ENCODE results near the gene LHPP. TPM values are rescaled to one million over a fixed set of nuclear protein-coding genes. Genes with fewer than 3 reads are reported as not detected.
"Not testable (repeated sequence)": the region's sequence is repeated elsewhere in the genome, so short reads cannot be mapped to it uniquely, and the experiment has no call there.

LHPP gene
- total RNA-seq, 2 experiments from 2014 or later = 17.7 TPM

DNA sequence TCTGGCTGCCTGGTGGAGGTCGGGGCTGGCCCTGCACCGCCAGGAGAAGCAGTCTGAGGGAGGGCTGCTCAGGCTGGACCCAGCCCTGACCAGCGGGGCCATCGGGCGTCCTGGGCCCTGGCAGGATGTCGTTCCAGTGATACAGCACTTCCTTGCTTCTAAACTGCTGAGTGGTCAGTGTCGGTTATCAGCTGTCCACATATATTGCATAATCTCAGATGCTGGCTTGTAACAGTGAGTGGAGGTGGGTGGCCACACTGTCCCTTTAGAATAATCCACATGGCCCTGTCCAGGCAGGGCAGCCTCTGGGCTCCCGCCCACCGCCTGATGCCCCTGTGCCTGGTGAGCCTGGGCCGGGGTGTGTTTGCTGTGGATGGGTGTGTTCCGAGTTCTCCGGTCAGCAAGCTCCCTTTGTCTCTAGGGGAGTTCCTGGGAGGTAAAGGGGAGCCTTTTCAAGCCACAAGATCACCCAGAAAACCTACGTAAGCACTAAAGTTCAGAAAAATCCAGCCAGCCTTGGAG, 86.1 kb downstream of the LHPP start:
- Mint-ChIP-seq H3K27ac (no peak overlapping the region), H3K4me3 (no peak overlapping the region), H3K9me3 (no peaks in the 10 kb centered on the region), H3K36me3 (ENCODE audit: low read depth) (no peaks in the 10 kb centered on the region), H3K4me1 (ENCODE audit: low read depth) (peaks cover 13% of the 10 kb centered on the region), H3K27me3 (ENCODE audit: low read depth) (no peaks in the 10 kb centered on the region)
- no peak for DNase-seq
- CTCF ChIA-PET = no interaction called here
- intact Hi-C loops (cut with micrococcal nuclease) = no loop called here

DNA sequence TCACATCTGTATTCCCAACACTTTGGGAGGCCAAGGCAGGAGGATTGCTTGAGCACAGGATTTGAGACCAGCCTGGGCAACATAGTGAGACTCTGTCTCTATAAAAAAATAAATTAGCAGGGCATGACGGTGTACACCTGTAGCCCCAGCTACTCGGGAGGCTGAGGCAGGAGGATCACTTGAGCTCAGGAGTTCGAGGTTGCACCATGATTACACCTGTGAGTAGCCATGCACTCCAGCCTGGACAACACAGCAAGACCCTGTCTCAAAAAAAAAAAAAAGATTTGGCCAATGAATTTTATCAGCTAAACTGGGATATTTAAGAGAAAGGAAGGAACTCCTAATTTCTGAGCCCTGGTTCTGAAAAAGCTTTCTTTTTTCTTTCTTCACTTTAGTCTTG, 87.5 kb downstream of the LHPP start:
- H3K27ac Mint-ChIP-seq; H3K4me3 Mint-ChIP-seq; H3K27me3 Mint-ChIP-seq (ENCODE audit: low read depth); DNase-seq; intact Hi-C loops (cut with micrococcal nuclease); H3K36me3 Mint-ChIP-seq (ENCODE audit: low read depth); H3K9me3 Mint-ChIP-seq: not testable (repeated sequence)
- CTCF ChIA-PET = interaction anchor here (0.6 kb wide), 2 partner anchors 28 to 298 kb away, joined by 3 to 4 read pairs; no protein-coding TSS in a partner anchor
- H3K4me1 Mint-ChIP-seq (ENCODE audit: low read depth) = peaks cover 13% of the 10 kb centered on the region

DNA sequence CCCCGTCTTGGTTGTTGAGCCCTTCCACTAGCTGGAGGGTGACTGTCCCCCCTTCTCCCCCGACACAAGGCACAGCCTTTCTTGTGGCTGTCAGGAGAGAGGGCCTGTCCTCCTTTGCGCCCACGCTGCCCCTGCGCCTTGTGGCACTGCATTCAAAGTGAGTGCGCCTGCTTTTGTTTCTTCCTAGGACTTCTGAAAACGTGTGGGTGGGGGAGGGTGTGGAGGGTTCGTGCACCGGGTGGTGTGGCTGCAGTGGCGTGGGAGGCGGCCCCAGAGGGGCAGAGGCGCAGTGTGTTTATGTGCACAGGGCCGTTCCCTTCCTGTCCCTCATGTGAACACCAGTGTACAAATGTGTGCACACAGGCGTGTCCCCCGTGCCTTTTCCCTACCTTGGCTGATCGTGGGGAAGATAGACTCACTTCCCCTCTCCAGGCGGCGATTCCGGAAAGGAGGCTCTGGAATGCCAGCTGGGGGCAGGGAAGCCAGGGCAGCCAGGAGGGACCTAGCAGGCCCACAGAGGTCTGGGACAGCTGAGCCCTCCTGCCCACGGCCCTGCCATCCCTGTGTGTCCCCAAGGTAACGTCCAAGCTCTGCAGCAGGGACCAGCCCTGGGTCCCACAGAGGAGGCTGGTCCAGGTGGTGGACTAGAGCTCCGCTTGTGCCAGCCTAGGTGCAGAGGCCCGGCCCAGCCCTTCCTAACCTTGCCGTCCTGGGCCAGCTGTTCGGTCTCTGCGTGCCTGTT, 88.8 kb downstream of the LHPP start:
- Mint-ChIP-seq H3K4me1 (ENCODE audit: low read depth) (peaks cover 3% of the 10 kb centered on the region), H3K9me3 (no peaks in the 10 kb centered on the region), H3K4me3 (no peak overlapping the region), H3K27ac (no peak overlapping the region), H3K36me3 (ENCODE audit: low read depth) (no peaks in the 10 kb centered on the region), H3K27me3 (ENCODE audit: low read depth) (no peaks in the 10 kb centered on the region)
- intact Hi-C loops (cut with micrococcal nuclease) = no loop called here
- DNase-seq = no peak
- CTCF ChIA-PET = no interaction called here

DNA sequence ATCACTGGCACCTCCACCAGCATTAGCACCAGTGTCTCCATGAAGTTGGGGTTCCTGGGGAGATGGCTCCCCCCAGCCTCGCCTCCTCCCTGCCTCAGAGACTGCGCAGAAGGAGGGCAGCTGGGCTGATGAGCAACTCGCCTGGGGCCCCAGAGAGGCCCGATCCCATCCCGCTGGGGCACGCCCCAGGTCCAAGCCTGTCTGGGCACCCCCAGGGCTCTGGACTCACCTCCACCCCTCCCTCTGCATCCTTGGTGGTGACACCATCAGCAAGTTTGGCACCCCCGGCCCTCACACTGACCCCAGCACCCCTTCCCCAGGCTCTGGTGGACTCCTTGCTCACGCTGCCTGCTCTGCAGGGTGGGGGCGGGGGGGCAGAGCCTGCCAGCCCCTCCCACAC, 89.5 kb downstream of the LHPP start:
- DNase-seq = no peak
- no peaks in the 10 kb centered on the region for H3K4me1 Mint-ChIP-seq (ENCODE audit: low read depth)
- H3K27ac Mint-ChIP-seq = no peak overlapping the region
- no peaks in the 10 kb centered on the region for H3K27me3 Mint-ChIP-seq (ENCODE audit: low read depth)
- CTCF ChIA-PET = no interaction called here
- H3K9me3 Mint-ChIP-seq = no peaks in the 10 kb centered on the region
- H3K36me3 Mint-ChIP-seq (ENCODE audit: low read depth) = no peaks in the 10 kb centered on the region
- intact Hi-C loops (cut with micrococcal nuclease) = no loop called here
- H3K4me3 Mint-ChIP-seq = no peak overlapping the region

DNA sequence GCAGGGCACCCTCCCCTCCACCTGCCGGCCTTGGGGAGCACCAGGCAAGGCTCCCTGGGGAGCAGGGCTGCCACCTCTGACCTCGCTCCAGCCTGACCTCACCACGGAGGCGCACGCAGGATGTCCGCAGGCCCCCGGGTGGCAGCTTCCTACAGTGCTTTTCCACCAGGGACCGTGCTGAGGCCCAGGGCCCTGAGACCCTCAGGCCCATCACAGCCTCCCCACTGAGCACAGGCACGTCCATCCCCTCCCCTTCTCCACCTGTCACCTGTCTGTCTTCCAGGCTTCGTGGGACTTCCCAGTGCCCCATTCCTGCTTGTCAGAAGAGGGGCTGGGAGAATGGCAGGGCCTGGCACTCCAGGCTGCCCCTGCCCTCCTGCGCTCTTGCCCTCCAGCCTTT, 90.1 kb downstream of the LHPP start:
- Mint-ChIP-seq H3K27ac (no peak overlapping the region), H3K4me1 (ENCODE audit: low read depth) (no peaks in the 10 kb centered on the region), H3K9me3 (no peaks in the 10 kb centered on the region), H3K27me3 (ENCODE audit: low read depth) (no peaks in the 10 kb centered on the region), H3K36me3 (ENCODE audit: low read depth) (no peaks in the 10 kb centered on the region), H3K4me3 (no peak overlapping the region)
- DNase-seq = no peak
- CTCF ChIA-PET = interaction anchor here (1.0 to 1.4 kb wide), 2 partner anchors 13 to 18 kb away, joined by 3 read pairs; no protein-coding TSS in a partner anchor
- intact Hi-C loops (cut with micrococcal nuclease) = no loop called here

DNA sequence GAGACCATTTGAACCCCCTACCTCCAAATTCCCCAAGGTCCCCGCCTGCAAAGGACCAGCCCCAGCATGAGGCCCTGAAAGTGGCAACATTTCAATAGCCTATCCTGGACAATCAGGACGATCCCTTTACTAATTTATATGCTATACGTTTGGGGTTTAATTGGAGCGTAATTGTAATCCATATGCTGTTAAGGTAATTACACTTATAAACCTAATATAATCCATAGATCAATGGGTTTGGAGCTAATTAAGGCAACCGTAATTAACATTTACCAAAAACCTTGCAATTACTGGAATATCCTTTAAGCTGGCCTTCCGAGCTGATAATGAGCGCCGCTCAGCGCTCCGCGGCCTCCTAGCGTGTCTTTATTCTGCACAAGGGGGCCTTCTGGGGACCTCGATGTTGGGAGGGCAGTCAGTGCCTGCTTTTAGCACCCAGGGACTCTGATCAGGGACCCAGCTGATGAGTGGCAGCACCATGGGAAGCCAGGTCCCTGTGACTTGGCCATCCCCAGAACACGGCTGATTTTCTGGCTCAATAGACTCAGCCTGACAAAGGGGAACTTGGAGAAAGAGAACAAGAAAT, 91.2 kb downstream of the LHPP start:
- intact Hi-C loops (cut with micrococcal nuclease) = no loop called here
- no peaks in the 10 kb centered on the region for H3K36me3 Mint-ChIP-seq (ENCODE audit: low read depth)
- no peak for DNase-seq
- H3K9me3 Mint-ChIP-seq = no peaks in the 10 kb centered on the region
- no peaks in the 10 kb centered on the region for H3K4me1 Mint-ChIP-seq (ENCODE audit: low read depth)
- CTCF ChIA-PET = interaction anchor here (1.0 to 1.4 kb wide), 2 partner anchors 14 to 19 kb away, joined by 3 read pairs; no protein-coding TSS in a partner anchor
- no peak overlapping the region for H3K4me3 Mint-ChIP-seq
- no peak overlapping the region for H3K27ac Mint-ChIP-seq
- H3K27me3 Mint-ChIP-seq (ENCODE audit: low read depth) = no peaks in the 10 kb centered on the region

DNA sequence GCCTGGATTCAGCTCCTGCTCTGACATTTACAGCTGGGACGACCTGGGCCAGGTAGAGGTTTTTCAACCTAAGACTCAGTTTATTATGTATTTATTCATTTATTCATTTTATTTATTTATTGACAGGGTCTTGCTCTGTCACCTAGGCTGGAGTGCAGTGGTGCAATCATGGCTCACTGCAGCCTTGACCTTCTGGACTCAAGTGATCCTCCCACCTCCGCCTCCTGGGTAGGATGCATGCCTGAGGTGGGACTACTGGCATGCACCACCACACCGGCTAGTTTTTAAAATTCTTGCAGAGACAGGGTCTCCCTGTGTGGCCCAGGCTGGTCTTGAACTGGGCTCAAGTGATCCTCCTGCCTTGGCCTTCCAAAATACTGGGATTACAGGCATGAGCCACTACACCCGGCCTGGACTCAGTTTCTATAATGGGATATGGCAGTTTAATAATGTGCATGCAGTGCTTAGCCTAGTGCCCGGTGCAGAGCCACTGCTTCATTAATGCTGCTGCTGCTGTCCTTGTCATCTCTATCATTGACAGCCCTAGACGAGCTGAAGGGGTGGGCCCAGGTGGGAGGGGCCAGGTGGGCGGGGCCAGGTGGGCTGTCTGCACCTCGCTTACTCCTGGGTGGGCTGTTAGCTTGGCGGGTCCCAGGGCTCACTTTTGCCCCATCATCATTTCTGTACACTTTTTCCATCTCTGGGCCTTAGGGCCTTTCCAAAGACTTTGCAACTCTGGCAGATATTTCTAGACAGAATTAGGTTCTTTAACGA, 92.6 kb downstream of the LHPP start:
- no peaks in the 10 kb centered on the region for H3K4me1 Mint-ChIP-seq (ENCODE audit: low read depth)
- H3K27me3 Mint-ChIP-seq (ENCODE audit: low read depth) = no peaks in the 10 kb centered on the region
- no peaks in the 10 kb centered on the region for H3K36me3 Mint-ChIP-seq (ENCODE audit: low read depth)
- no peak overlapping the region for H3K27ac Mint-ChIP-seq
- no peaks in the 10 kb centered on the region for H3K9me3 Mint-ChIP-seq
- CTCF ChIA-PET = no interaction called here
- H3K4me3 Mint-ChIP-seq = no peak overlapping the region
- DNase-seq = no peak
- intact Hi-C loops (cut with micrococcal nuclease) = no loop called here

DNA sequence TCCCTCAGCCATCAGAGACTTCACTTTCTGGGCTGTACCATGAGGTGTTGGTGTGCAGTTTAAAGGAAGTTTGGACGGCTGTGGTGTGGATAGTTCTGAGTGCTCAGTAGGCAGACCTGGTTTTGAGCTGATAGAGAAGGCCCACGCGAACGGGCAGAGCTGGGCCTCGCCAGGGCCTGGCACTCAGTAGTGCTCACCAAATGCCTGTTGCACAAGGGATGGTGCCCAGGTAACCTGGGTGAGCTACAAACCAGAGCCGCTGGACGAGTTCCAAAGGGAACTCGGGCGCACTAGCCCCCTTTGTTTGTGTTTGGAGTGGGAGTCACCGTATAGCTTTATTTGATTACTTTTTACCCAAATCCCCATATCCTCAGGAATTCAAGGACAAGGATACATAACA, 95.5 kb downstream of the LHPP start:
- no peaks in the 10 kb centered on the region for H3K27me3 Mint-ChIP-seq (ENCODE audit: low read depth)
- H3K27ac Mint-ChIP-seq = no peak overlapping the region
- no peaks in the 10 kb centered on the region for H3K9me3 Mint-ChIP-seq
- no peak for DNase-seq
- intact Hi-C loops (cut with micrococcal nuclease) = no loop called here
- H3K36me3 Mint-ChIP-seq (ENCODE audit: low read depth) = no peaks in the 10 kb centered on the region
- CTCF ChIA-PET = no interaction called here
- H3K4me1 Mint-ChIP-seq (ENCODE audit: low read depth) = no peaks in the 10 kb centered on the region
- H3K4me3 Mint-ChIP-seq = no peak overlapping the region

DNA sequence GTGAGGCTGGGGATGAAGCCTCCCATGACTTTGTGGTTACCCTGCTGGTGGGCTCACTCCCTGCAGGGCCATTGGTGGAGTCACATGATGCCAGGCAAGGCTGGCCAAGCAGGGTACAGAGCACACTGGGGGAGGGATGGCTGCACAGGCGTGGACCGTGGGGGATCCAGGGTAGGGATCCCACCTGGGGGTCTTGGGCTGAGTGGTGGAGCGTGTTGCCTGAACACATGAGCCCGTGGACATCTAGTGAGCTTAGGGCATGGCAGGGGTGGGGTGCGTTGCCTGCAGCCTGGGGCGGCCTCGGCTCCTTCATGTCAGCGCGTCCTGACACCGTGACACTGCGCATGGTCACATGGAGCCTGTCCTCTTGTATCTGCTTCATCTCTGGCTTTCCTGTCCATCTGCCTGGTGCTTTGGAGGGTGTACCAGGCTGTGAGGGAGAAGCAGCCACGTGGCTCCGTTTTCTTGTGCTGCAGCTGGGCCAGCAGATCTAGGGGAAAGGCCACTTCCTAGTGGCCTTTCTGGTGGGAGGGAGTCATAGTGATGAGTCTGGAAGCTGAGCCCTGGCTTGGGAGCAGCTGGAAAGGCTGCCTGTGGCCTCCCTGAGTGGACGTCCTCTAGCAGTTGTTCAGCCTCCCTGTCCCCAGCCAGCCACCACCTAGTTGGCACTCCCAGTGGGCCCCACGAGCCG, 96.2 kb downstream of the LHPP start:
- Mint-ChIP-seq H3K4me1 (ENCODE audit: low read depth) (no peaks in the 10 kb centered on the region), H3K9me3 (no peaks in the 10 kb centered on the region), H3K4me3 (no peak overlapping the region), H3K27me3 (ENCODE audit: low read depth) (no peaks in the 10 kb centered on the region), H3K36me3 (ENCODE audit: low read depth) (no peaks in the 10 kb centered on the region), H3K27ac (no peak overlapping the region)
- intact Hi-C loops (cut with micrococcal nuclease) = no loop called here
- DNase-seq = no peak
- CTCF ChIA-PET = no interaction called here

DNA sequence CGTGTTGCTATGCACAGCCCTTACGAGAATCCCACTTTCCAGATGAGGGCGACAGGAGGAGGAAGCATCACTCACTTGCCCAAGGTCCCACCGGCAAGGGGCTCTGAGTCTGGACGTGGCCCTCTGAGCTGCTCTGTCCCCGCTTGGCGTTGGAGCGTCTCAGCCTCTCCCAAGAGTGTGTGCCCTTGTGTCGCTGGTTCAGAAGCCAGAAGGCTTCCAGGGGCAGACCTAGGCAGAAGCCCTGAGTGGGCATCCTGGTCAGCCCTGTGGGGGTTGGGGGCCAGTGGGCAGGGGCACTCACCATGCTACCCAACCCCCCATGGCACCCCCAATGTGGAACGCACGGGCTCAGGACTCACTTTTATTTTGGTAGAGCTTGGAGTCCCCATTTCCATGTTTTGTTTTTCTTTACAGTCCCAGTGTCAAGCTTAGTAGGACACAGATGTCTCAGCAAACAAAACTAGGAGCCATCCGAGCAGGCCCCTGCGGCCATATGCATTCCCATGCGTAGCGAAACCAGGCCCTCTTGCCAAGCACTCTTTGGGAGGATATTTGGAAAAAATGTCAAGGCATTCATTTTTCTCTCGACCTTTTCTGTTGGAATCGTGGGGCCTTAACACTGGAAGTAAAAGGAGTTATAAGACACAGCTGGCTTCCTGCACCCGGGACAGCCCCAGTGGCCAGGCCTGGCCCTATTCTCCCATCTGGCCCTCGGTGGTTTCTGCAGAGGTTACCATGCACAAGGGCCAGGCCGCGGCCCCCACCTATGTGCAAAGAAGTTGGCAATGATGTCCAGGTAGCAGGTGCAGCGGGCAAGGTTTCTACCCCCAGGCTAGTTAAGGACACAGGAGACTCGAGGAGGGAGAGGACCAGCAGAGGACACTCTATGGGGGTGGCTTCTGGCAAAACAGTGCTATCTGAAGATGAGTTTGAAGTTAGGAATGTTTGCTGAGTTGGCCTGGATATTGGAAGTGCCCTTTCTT, 97.0 kb downstream of the LHPP start:
- Mint-ChIP-seq H3K36me3 (ENCODE audit: low read depth) (no peaks in the 10 kb centered on the region), H3K27ac (no peak overlapping the region), H3K9me3 (no peaks in the 10 kb centered on the region), H3K27me3 (ENCODE audit: low read depth) (no peaks in the 10 kb centered on the region), H3K4me3 (no peak overlapping the region), H3K4me1 (ENCODE audit: low read depth) (no peaks in the 10 kb centered on the region)
- CTCF ChIA-PET = no interaction called here
- no peak for DNase-seq
- intact Hi-C loops (cut with micrococcal nuclease) = no loop called here

DNA sequence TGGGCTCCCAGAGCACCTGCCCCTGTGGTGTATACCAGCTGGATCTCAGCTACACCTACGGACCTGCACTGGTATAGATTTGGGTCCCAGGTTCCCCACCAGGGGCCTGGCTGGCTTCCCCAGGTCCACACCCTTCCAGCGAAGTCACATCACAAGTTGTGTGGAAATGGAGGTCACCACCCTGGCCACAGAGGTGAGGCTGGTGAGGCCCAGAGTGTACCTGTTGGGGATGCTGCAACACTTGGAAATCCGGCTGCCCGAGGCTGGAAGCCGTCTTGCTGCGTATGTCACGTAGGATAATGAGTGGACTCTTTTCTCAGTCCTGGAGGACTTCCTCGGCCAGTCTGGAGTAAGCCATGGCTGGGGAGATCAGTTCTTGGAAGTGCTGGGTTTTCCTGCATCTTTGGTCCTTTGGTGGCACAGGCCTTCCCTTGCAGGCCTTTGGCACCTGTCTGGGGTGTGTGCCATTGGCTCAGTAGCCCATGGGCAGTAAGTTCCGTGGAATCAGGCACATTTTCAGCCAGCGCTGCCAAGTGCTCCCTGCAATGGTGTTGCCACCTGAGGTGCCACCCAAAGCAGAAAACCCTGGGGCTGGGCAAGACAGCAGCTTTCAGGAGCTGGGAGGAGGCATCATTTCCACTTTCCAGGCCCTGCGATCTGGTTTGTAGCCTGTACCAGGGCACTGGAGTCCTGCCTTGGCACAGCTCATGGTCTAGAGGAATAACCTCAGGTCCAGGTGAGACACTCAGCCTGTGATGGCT, 97.9 kb downstream of the LHPP start:
- Mint-ChIP-seq H3K9me3 (no peaks in the 10 kb centered on the region), H3K27me3 (ENCODE audit: low read depth) (no peaks in the 10 kb centered on the region), H3K36me3 (ENCODE audit: low read depth) (no peaks in the 10 kb centered on the region), H3K4me1 (ENCODE audit: low read depth) (no peaks in the 10 kb centered on the region), H3K27ac (no peak overlapping the region), H3K4me3 (no peak overlapping the region)
- no peak for DNase-seq
- intact Hi-C loops (cut with micrococcal nuclease) = no loop called here
- CTCF ChIA-PET = no interaction called here
